PC-9 (cell line): ENCODE results near the gene GPR63. TPM values are rescaled to one million over a fixed set of nuclear protein-coding genes. Genes with fewer than 3 reads are reported as not detected.
A peak's percentile ranks its signal among the peaks of the same experiment; 100 is the strongest.

Experiments used
- BruUV-seq: library from RNA; stranded (reverse); fragments of 400-500 nt; replicated peaks from 2 replicates; lab custom pipeline; 2021; lab: Mats Ljungman, UMichigan
- CTCF ChIA-PET: fragments of 300-600 bp; sonication (Branson Sonifier 250); formaldehyde crosslinking; loops from one replicate; lab custom pipeline; 2022; ENCODE audit warnings: antibody characterized with exemption; lab: Charles Lee
- POLR2A ChIA-PET: fragments of 300-600 bp; sonication (Branson Sonifier 250); formaldehyde crosslinking; loops from one replicate; lab custom pipeline; 2022; ENCODE audit warnings: antibody characterized with exemption; ENCODE audit not compliant: unreplicated experiment; lab: Charles Lee
- DNase-seq, 2 experiments: peaks; one replicate each; pipeline versions ENCODE4 v3.0.0 to v3.0.0-alpha.2; 2015 to 2022; ENCODE audit warnings: mixed read lengths in 1 of 2
- H2AFZ ChIP-seq: fragments of 200-600 bp; sonication (generic); 2 replicates; pipeline ENCODE4 v1.8.1; 2017; ENCODE audit warnings: antibody characterized with exemption
- H3F3A ChIP-seq: fragments of 200-600 bp; sonication (generic); 2 replicates; pipeline ENCODE4 v1.8.1; 2017; ENCODE audit warnings: antibody characterized with exemption, mild to moderate bottlenecking, low read depth; ENCODE audit not compliant: insufficient read depth
- H3K27ac ChIP-seq: fragments of 200-600 bp; sonication (generic); 2 replicates; pipeline ENCODE4 v1.6.1; 2016; ENCODE audit warnings: mixed run types
- H3K27me3 ChIP-seq: fragments of 200-600 bp; sonication (generic); 2 replicates; pipeline ENCODE4 v1.6.1; 2016; ENCODE audit warnings: low read depth, mixed run types; ENCODE audit not compliant: insufficient read depth
- H3K36me3 ChIP-seq: fragments of 200-600 bp; sonication (generic); 2 replicates; pipeline ENCODE4 v1.6.1; 2016; ENCODE audit warnings: low read depth, mixed run types
- H3K4me1 ChIP-seq: fragments of 200-600 bp; sonication (generic); replicated peaks from 2 replicates; pipeline ENCODE4 v1.6.1; 2016; ENCODE audit warnings: mixed run types; ENCODE audit not compliant: insufficient read depth
- H3K4me2 ChIP-seq: fragments of 200-600 bp; sonication (generic); 2 replicates; pipeline ENCODE4 v1.6.1; 2017; ENCODE audit warnings: mixed run types
- H3K4me3 ChIP-seq: fragments of 200-600 bp; sonication (generic); 2 replicates; pipeline ENCODE4 v1.6.1; 2016; ENCODE audit warnings: mixed run types
- H3K79me2 ChIP-seq: fragments of 200-600 bp; sonication (generic); 2 replicates; pipeline ENCODE4 v1.6.1; 2017; ENCODE audit warnings: low read depth, mixed run types
- H3K9me2 ChIP-seq: fragments of 200-600 bp; sonication (generic); 2 replicates; pipeline ENCODE4 v1.8.1; 2017; ENCODE audit warnings: mild to moderate bottlenecking; ENCODE audit not compliant: insufficient read depth
- H3K9me3 ChIP-seq: fragments of 200-600 bp; sonication (generic); 2 replicates; pipeline ENCODE4 v1.8.1; 2016; ENCODE audit warnings: low read depth; ENCODE audit not compliant: insufficient read depth
- H4K20me1 ChIP-seq: fragments of 200-600 bp; sonication (generic); 2 replicates; pipeline ENCODE4 v1.8.1; 2017; ENCODE audit not compliant: insufficient read depth
- EZH2 ChIP-seq: fragments of 200-600 bp; sonication (generic); IDR thresholded peaks from 2 replicates; pipeline ENCODE4 v1.8.0; 2017; ENCODE audit warnings: antibody characterized with exemption, low read depth
- intact Hi-C: fragments of 100-400 bp; cut with micrococcal nuclease; formaldehyde crosslinking; loops from one replicate; pipeline ENCODE4 v1.10.0; 2022; ENCODE audit not compliant: unreplicated experiment
- total RNA-seq: library from RNA; stranded (reverse); gene quantifications from 2 replicates; pipeline ENCODE4 v1.2.3, GENCODE V29; 2021
- TF ChIP-seq, protein P1 (sequence below): fragments of 200-600 bp; sonication (generic); conservative IDR thresholded peaks from 2 replicates; pipeline ENCODE4 v1.6.1; 2017; ENCODE audit warnings: mixed run types, antibody characterized with exemption, mild to moderate bottlenecking, moderate library complexity

Gene GPR63
- total RNA-seq, 1 experiment from 2014 or later = 1.9 TPM

- Histone ChIP-seq H3F3A (no peaks in the 10 kb centered on the region), H4K20me1 (no peaks in the 10 kb centered on the region), H3K79me2 (no peaks in the 10 kb centered on the region), H2AFZ (0 out of 2 replicates have a peak overlapping the region, but pooled peaks have one; percentile 20), H3K36me3 (no peaks in the 10 kb centered on the region), H3K27ac (no peak overlapping the region), H3K4me1 (no peaks in the 10 kb centered on the region), H3K4me2 (no peak overlapping the region), H3K27me3 (no peaks in the 10 kb centered on the region; the same call in 1 of the 2 replicates), H3K9me3 (no peaks in the 10 kb centered on the region), H3K9me2 (no peaks in the 10 kb centered on the region), H3K4me3 (no peak overlapping the region)
- CTCF ChIA-PET = no interaction called here
- intact Hi-C loops = no loop called here
- DNase-seq = no peak
- no peak for TF ChIP-seq EZH2
- TF ChIP-seq, protein P1, sequence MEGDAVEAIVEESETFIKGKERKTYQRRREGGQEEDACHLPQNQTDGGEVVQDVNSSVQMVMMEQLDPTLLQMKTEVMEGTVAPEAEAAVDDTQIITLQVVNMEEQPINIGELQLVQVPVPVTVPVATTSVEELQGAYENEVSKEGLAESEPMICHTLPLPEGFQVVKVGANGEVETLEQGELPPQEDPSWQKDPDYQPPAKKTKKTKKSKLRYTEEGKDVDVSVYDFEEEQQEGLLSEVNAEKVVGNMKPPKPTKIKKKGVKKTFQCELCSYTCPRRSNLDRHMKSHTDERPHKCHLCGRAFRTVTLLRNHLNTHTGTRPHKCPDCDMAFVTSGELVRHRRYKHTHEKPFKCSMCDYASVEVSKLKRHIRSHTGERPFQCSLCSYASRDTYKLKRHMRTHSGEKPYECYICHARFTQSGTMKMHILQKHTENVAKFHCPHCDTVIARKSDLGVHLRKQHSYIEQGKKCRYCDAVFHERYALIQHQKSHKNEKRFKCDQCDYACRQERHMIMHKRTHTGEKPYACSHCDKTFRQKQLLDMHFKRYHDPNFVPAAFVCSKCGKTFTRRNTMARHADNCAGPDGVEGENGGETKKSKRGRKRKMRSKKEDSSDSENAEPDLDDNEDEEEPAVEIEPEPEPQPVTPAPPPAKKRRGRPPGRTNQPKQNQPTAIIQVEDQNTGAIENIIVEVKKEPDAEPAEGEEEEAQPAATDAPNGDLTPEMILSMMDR = no peak
- BruUV-seq = no TSS peak
- POLR2A ChIA-PET = no interaction called here
Observed at GRCh38 chr6:96852605-96853004, 15.3 kb upstream of the GPR63 start.

GRCh38 chr6:96851858-96852257 lies 14.6 kb upstream of the GPR63 start:
- POLR2A ChIA-PET = no interaction called here
- H3K79me2 ChIP-seq = no peaks in the 10 kb centered on the region
- no peak overlapping the region for H3K4me3 ChIP-seq
- H3K4me1 ChIP-seq = no peaks in the 10 kb centered on the region
- no peaks in the 10 kb centered on the region for H4K20me1 ChIP-seq
- intact Hi-C loops = no loop called here
- no peaks in the 10 kb centered on the region for H3F3A ChIP-seq
- CTCF ChIA-PET = no interaction called here
- no peak overlapping the region for H3K4me2 ChIP-seq
- no TSS peak for BruUV-seq
- TF ChIP-seq, protein P1 = no peak
- TF ChIP-seq EZH2 = no peak
- H3K9me3 ChIP-seq = no peaks in the 10 kb centered on the region
- H3K27me3 ChIP-seq = no peaks in the 10 kb centered on the region; the same call in 1 of the 2 replicates
- no peaks in the 10 kb centered on the region for H3K9me2 ChIP-seq
- H2AFZ ChIP-seq = no peak overlapping the region
- no peaks in the 10 kb centered on the region for H3K36me3 ChIP-seq
- H3K27ac ChIP-seq = no peak overlapping the region
- no peak for DNase-seq

DNA sequence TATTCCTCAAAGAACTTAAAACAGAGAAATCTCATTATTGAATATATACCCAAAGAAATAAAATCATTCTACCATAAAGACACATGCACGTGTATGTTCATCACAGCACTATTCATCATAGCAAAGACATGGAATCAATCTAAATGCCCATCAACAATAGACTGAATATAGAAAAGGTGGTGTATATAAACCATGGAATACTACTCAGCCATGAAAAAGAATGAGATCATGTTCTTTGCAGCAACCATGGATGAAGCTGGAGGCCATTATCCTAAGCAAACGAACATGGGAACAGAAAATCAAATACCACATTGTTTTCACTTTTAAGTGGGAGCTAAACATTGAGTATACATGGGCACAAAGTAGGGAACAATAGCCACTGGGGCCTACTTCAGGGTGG lies 12.3 kb upstream of the GPR63 start:
- intact Hi-C loops = no loop called here

More for the DNA sequence above, 12.3 kb upstream of the GPR63 start:
- no peak for DNase-seq
- Histone ChIP-seq H2AFZ (no peak overlapping the region), H3F3A (no peaks in the 10 kb centered on the region), H3K27me3 (no peaks in the 10 kb centered on the region), H3K27ac (no peak overlapping the region), H3K4me3 (no peak overlapping the region), H4K20me1 (no peaks in the 10 kb centered on the region), H3K36me3 (no peaks in the 10 kb centered on the region), H3K4me1 (no peaks in the 10 kb centered on the region), H3K9me3 (peaks cover 3% of the 10 kb centered on the region; the same call in 1 of the 2 replicates), H3K9me2 (no peaks in the 10 kb centered on the region), H3K79me2 (no peaks in the 10 kb centered on the region), H3K4me2 (no peak overlapping the region)
- no peak for TF ChIP-seq EZH2
- TF ChIP-seq, protein P1 = no peak
- CTCF ChIA-PET = no interaction called here
- no TSS peak for BruUV-seq
- POLR2A ChIA-PET = no interaction called here
